ENCODE data around the gene EFHD1. TPM values are rescaled to one million over a fixed set of nuclear protein-coding genes. Genes with fewer than 3 reads are reported as not detected.
"Not testable (repeated sequence)": the region's sequence is repeated elsewhere in the genome, so short reads cannot be mapped to it uniquely, and the experiment has no call there.

EFHD1 gene
- total RNA-seq, 2 experiments from 2014 or later: 6.0 to 6.6 TPM

GRCh38 chr2:232659359-232659758, 26.0 kb downstream of the EFHD1 start:
- H3K36me3 Mint-ChIP-seq (ENCODE audit: low read depth): no peaks in the 10 kb centered on the region
- no peaks in the 10 kb centered on the region for H3K4me1 Mint-ChIP-seq (ENCODE audit: low read depth)
- peaks cover 5% of the 10 kb centered on the region for H3K27me3 Mint-ChIP-seq (ENCODE audit: low read depth)
- POLR2A ChIA-PET: no interaction called here
- no peak for DNase-seq
- no peak overlapping the region for H3K4me3 Mint-ChIP-seq
- CTCF ChIA-PET: no interaction called here
- H3K27ac Mint-ChIP-seq: no peak overlapping the region
- H3K9me3 Mint-ChIP-seq (ENCODE audit: insufficient read depth): no peaks in the 10 kb centered on the region
- no peak for ATAC-seq

GRCh38 chr2:232662486-232663260, 29.3 kb downstream of the EFHD1 start:
- ChIA-PET CTCF (no interaction called here), POLR2A (interaction anchor here (0.5 kb wide), 1 partner anchor 122 kb away, joined by 3 read pairs; no protein-coding TSS in a partner anchor)
- no peaks in the 10 kb centered on the region for H3K27me3 Mint-ChIP-seq (ENCODE audit: low read depth)
- H3K27ac Mint-ChIP-seq: no peak overlapping the region
- ATAC-seq (no peak), DNase-seq (no peak)
- H3K4me1 Mint-ChIP-seq (ENCODE audit: low read depth): no peaks in the 10 kb centered on the region
- H3K36me3 Mint-ChIP-seq (ENCODE audit: low read depth): no peaks in the 10 kb centered on the region
- no peaks in the 10 kb centered on the region for H3K9me3 Mint-ChIP-seq (ENCODE audit: insufficient read depth)
- H3K4me3 Mint-ChIP-seq: no peak overlapping the region

- POLR2A ChIA-PET: interaction anchor here (0.6 kb wide), 1 partner anchor 557 kb away, joined by 3 read pairs; no protein-coding TSS in a partner anchor
- Mint-ChIP-seq H3K27me3 (ENCODE audit: low read depth) (peaks cover 2% of the 10 kb centered on the region), H3K4me1 (ENCODE audit: low read depth) (no peaks in the 10 kb centered on the region), H3K4me3 (no peak overlapping the region), H3K36me3 (ENCODE audit: low read depth) (no peaks in the 10 kb centered on the region), H3K9me3 (ENCODE audit: insufficient read depth) (no peaks in the 10 kb centered on the region), H3K27ac (no peak overlapping the region)
- ATAC-seq (no peak), DNase-seq (no peak)
- CTCF ChIA-PET: interaction anchor here (1.5 to 1.6 kb wide), 2 partner anchors 30 to 63 kb away, joined by 3 to 4 read pairs; no protein-coding TSS in a partner anchor
These were observed 32.8 kb downstream of the EFHD1 start for GRCh38 chr2:232666051-232666805.

- POLR2A ChIA-PET: no interaction called here
- H3K27ac Mint-ChIP-seq: no peak overlapping the region
- H3K9me3 Mint-ChIP-seq (ENCODE audit: insufficient read depth): no peaks in the 10 kb centered on the region
- H3K4me3 Mint-ChIP-seq: no peak overlapping the region
- H3K4me1 Mint-ChIP-seq (ENCODE audit: low read depth): no peaks in the 10 kb centered on the region
- H3K27me3 Mint-ChIP-seq (ENCODE audit: low read depth): peaks cover 2% of the 10 kb centered on the region
- DNase-seq (no peak), ATAC-seq (no peak)
- H3K36me3 Mint-ChIP-seq (ENCODE audit: low read depth): no peaks in the 10 kb centered on the region
- CTCF ChIA-PET: no interaction called here
These were observed 34.7 kb downstream of the EFHD1 start for GRCh38 chr2:232667989-232668583.

- H3K9me3 Mint-ChIP-seq (ENCODE audit: insufficient read depth): no peaks in the 10 kb centered on the region
- H3K36me3 Mint-ChIP-seq (ENCODE audit: low read depth): no peaks in the 10 kb centered on the region
- DNase-seq (no peak), ATAC-seq (no peak)
- POLR2A ChIA-PET: no interaction called here
- no peak overlapping the region for H3K27ac Mint-ChIP-seq
- no peaks in the 10 kb centered on the region for H3K4me1 Mint-ChIP-seq (ENCODE audit: low read depth)
- H3K27me3 Mint-ChIP-seq (ENCODE audit: low read depth): peaks cover 4% of the 10 kb centered on the region
- CTCF ChIA-PET: no interaction called here
- H3K4me3 Mint-ChIP-seq: no peak overlapping the region
These were observed 35.5 kb downstream of the EFHD1 start for GRCh38 chr2:232668805-232669444.

GRCh38 chr2:232672588-232672987, 39.2 kb downstream of the EFHD1 start:
- peaks cover 4% of the 10 kb centered on the region for H3K27me3 Mint-ChIP-seq (ENCODE audit: low read depth)
- no peaks in the 10 kb centered on the region for H3K9me3 Mint-ChIP-seq (ENCODE audit: insufficient read depth)
- POLR2A ChIA-PET: no interaction called here
- H3K36me3 Mint-ChIP-seq (ENCODE audit: low read depth): no peaks in the 10 kb centered on the region
- DNase-seq (no peak), ATAC-seq (no peak)
- peaks cover 13% of the 10 kb centered on the region for H3K4me1 Mint-ChIP-seq (ENCODE audit: low read depth)
- no peak overlapping the region for H3K27ac Mint-ChIP-seq
- H3K4me3 Mint-ChIP-seq: no peak overlapping the region
- CTCF ChIA-PET: no interaction called here

- Mint-ChIP-seq H3K4me1 (ENCODE audit: low read depth) (peaks cover 13% of the 10 kb centered on the region), H3K36me3 (ENCODE audit: low read depth) (no peaks in the 10 kb centered on the region), H3K27me3 (ENCODE audit: low read depth) (peaks cover 10% of the 10 kb centered on the region), H3K9me3 (ENCODE audit: insufficient read depth) (no peaks in the 10 kb centered on the region), H3K27ac (no peak overlapping the region), H3K4me3 (no peak overlapping the region)
- DNase-seq (no peak), ATAC-seq (no peak)
- CTCF ChIA-PET: no interaction called here
- POLR2A ChIA-PET: no interaction called here
These were observed 41.1 kb downstream of the EFHD1 start for GRCh38 chr2:232674491-232674890.

- no peak overlapping the region for H3K27ac Mint-ChIP-seq
- H3K4me1 Mint-ChIP-seq (ENCODE audit: low read depth): peaks cover 13% of the 10 kb centered on the region
- H3K9me3 Mint-ChIP-seq (ENCODE audit: insufficient read depth): no peaks in the 10 kb centered on the region
- POLR2A ChIA-PET: no interaction called here
- no peak overlapping the region for H3K4me3 Mint-ChIP-seq
- H3K36me3 Mint-ChIP-seq (ENCODE audit: low read depth): no peaks in the 10 kb centered on the region
- no peak for DNase-seq
- H3K27me3 Mint-ChIP-seq (ENCODE audit: low read depth): peaks cover 13% of the 10 kb centered on the region
- CTCF ChIA-PET: no interaction called here
- no peak for ATAC-seq
These were observed 42.0 kb downstream of the EFHD1 start for GRCh38 chr2:232675381-232675780.

GRCh38 chr2:232680006-232680405, 46.6 kb downstream of the EFHD1 start:
- DNase-seq (no peak), ATAC-seq (no peak)
- ChIA-PET POLR2A (no interaction called here), CTCF (no interaction called here)
- Mint-ChIP-seq H3K4me1 (ENCODE audit: low read depth) (peaks cover 13% of the 10 kb centered on the region), H3K27ac (no peak overlapping the region), H3K4me3 (no peak overlapping the region), H3K9me3 (ENCODE audit: insufficient read depth) (no peaks in the 10 kb centered on the region), H3K36me3 (ENCODE audit: low read depth) (no peaks in the 10 kb centered on the region), H3K27me3 (ENCODE audit: low read depth) (peaks cover 22% of the 10 kb centered on the region)

- Mint-ChIP-seq H3K27me3 (ENCODE audit: low read depth) (peaks cover 22% of the 10 kb centered on the region), H3K36me3 (ENCODE audit: low read depth) (no peaks in the 10 kb centered on the region), H3K9me3 (ENCODE audit: insufficient read depth) (no peaks in the 10 kb centered on the region), H3K4me3 (no peak overlapping the region), H3K27ac (no peak overlapping the region), H3K4me1 (ENCODE audit: low read depth) (peaks cover 5% of the 10 kb centered on the region)
- ATAC-seq: no peak
- CTCF ChIA-PET: no interaction called here
- POLR2A ChIA-PET: no interaction called here
- no peak for DNase-seq
These were observed 48.1 kb downstream of the EFHD1 start for GRCh38 chr2:232681527-232681926.

GRCh38 chr2:232683368-232683767, 50.0 kb downstream of the EFHD1 start:
- H3K27me3 Mint-ChIP-seq (ENCODE audit: low read depth): peaks cover 22% of the 10 kb centered on the region
- no peaks in the 10 kb centered on the region for H3K4me1 Mint-ChIP-seq (ENCODE audit: low read depth)
- CTCF ChIA-PET: no interaction called here
- H3K9me3 Mint-ChIP-seq (ENCODE audit: insufficient read depth): no peaks in the 10 kb centered on the region
- DNase-seq: no peak
- H3K36me3 Mint-ChIP-seq (ENCODE audit: low read depth): no peaks in the 10 kb centered on the region
- POLR2A ChIA-PET: no interaction called here
- H3K4me3 Mint-ChIP-seq: no peak overlapping the region
- no peak for ATAC-seq
- no peak overlapping the region for H3K27ac Mint-ChIP-seq

- H3K27ac Mint-ChIP-seq; H3K4me3 Mint-ChIP-seq; H3K4me1 Mint-ChIP-seq (ENCODE audit: low read depth); ATAC-seq; CTCF ChIA-PET; H3K36me3 Mint-ChIP-seq (ENCODE audit: low read depth); H3K9me3 Mint-ChIP-seq (ENCODE audit: insufficient read depth); DNase-seq: not testable (repeated sequence)
- peaks cover 11% of the 10 kb centered on the region for H3K27me3 Mint-ChIP-seq (ENCODE audit: low read depth)
- POLR2A ChIA-PET: interaction anchor here (0.6 kb wide), 1 partner anchor 716 kb away, joined by 3 read pairs; no protein-coding TSS in a partner anchor
These were observed 52.0 kb downstream of the EFHD1 start for GRCh38 chr2:232685391-232685790.

All from activated CD8-positive, alpha-beta T cell treated with anti-CD3 and anti-CD28 coated beads, Interleukin-2, amount 10 ng/mL, durations not matched to agents 7 days and 5 days (primary cell).